Testis (tissue), 3 donors: ENCODE results near the gene ZIM2. TPM values are rescaled to one million over a fixed set of nuclear protein-coding genes. Genes with fewer than 3 reads are reported as not detected.

Experiments
- DNase-seq: peaks from one replicate; pipeline ENCODE4 v3.0.0-alpha.2; 2019
- H3K27ac ChIP-seq, 2 donors: fragments of 200-600 bp; sonication (generic); one replicate each; pipeline ENCODE4 v1.5.1; 2019
- H3K27me3 ChIP-seq: fragments of 200-600 bp; sonication (generic); one replicate; pipeline ENCODE4 v1.5.1; 2019
- H3K36me3 ChIP-seq: fragments of 200-600 bp; sonication (generic); one replicate; pipeline ENCODE4 v1.5.1; 2017; ENCODE audit warnings: low read depth; ENCODE audit errors: missing control alignments
- H3K4me1 ChIP-seq: fragments of 200-600 bp; sonication (generic); one replicate; pipeline ENCODE4 v1.5.1; 2019
- H3K4me3 ChIP-seq, 2 donors: fragments of 200-600 bp; sonication (generic); one replicate each; pipeline ENCODE4 v1.5.1; 2017 to 2019
- H3K9me3 ChIP-seq: fragments of 200-600 bp; sonication (generic); one replicate; pipeline ENCODE4 v1.5.1; 2017
- POLR2A ChIP-seq: fragments of 450-650 bp; IDR thresholded peaks from one replicate; pipeline ENCODE4 v1.6.1; 2017; ENCODE audit warnings: antibody characterized with exemption, mild to moderate bottlenecking, moderate library complexity
- WGBS, 2 donors: methylation state at CpG; one replicate each; pipeline ENCODE4 v1.1.5; 2018; 5-methylcytosine and 5-hydroxymethylcytosine counted together
- intact Hi-C: fragments of 100-400 bp; cut with DNase I; formaldehyde crosslinking; loops from one replicate; pipeline ENCODE4 v1.15.1; 2023; ENCODE audit warnings: low total_unique reads
- polyA plus RNA-seq: library from polyadenylated mRNA; stranded (reverse); fragments of 350-450 nt; fragmentation: Illumina TruSeq; extraction: RNeasy Lipid Tissue Mini Kit (QIAGEN cat#74804); gene quantifications from one replicate; pipeline ENCODE4 v1.2.3, GENCODE V29; 2014; ENCODE audit warnings: low read depth, low replicate concordance; ENCODE audit not compliant: insufficient read depth
- total RNA-seq, 2 donors: library from RNA; depleted of rRNA; stranded (reverse); fragments of >200 nt; gene quantifications; one replicate each; pipeline ENCODE4 v1.2.3, GENCODE V29; 2016
- TF ChIP-seq, protein P1 (sequence below), 3 experiments: fragments of 450-650 bp in 2 of 3; fragments of 200-600 bp in 1 of 3; sonication (generic) in 1 of 3; IDR thresholded peaks; one replicate each; pipeline ENCODE4 v1.5.1; 2016 to 2019; ENCODE audit warnings: antibody characterized with exemption in 3 of 3, mild to moderate bottlenecking in 2 of 3, moderate library complexity in 1 of 3

The ZIM2 gene
- total and polyA plus RNA-seq, 3 donors from 2014 or later, result 9.7 to 18.3 (median 12.9) TPM

GRCh38 chr19:56877069-56877715 lies 36.7 kb upstream of the ZIM2 start:
- intact Hi-C loops, result no loop called here
- Histone ChIP-seq H3K9me3 (no peaks in the 10 kb centered on the region), H3K27ac (no peak overlapping the region), H3K27me3 (no peaks in the 10 kb centered on the region), H3K36me3 (no peaks in the 10 kb centered on the region), H3K4me3 (no peak overlapping the region), H3K4me1 (no peaks in the 10 kb centered on the region)
- TF ChIP-seq, protein P1, sequence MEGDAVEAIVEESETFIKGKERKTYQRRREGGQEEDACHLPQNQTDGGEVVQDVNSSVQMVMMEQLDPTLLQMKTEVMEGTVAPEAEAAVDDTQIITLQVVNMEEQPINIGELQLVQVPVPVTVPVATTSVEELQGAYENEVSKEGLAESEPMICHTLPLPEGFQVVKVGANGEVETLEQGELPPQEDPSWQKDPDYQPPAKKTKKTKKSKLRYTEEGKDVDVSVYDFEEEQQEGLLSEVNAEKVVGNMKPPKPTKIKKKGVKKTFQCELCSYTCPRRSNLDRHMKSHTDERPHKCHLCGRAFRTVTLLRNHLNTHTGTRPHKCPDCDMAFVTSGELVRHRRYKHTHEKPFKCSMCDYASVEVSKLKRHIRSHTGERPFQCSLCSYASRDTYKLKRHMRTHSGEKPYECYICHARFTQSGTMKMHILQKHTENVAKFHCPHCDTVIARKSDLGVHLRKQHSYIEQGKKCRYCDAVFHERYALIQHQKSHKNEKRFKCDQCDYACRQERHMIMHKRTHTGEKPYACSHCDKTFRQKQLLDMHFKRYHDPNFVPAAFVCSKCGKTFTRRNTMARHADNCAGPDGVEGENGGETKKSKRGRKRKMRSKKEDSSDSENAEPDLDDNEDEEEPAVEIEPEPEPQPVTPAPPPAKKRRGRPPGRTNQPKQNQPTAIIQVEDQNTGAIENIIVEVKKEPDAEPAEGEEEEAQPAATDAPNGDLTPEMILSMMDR (IDR thresholded peaks at IDR 0.05), result no peak
- no peak for TF ChIP-seq POLR2A
- 90 to 95% methylated on average over 18 to 19 of the region's 19 CpGs for WGBS, 2 donors
- DNase-seq, result no peak

GRCh38 chr19:56875717-56876116 lies 35.2 kb upstream of the ZIM2 start:
- no peak for DNase-seq
- TF ChIP-seq POLR2A, result no peak
- TF ChIP-seq, protein P1 (IDR thresholded peaks at IDR 0.05), result no peak
- Histone ChIP-seq H3K4me3 (no peak overlapping the region), H3K36me3 (no peaks in the 10 kb centered on the region), H3K4me1 (no peaks in the 10 kb centered on the region), H3K27me3 (no peaks in the 10 kb centered on the region), H3K9me3 (no peaks in the 10 kb centered on the region), H3K27ac (no peak overlapping the region)
- intact Hi-C loops, result no loop called here
- 77 to 84% methylated on average over 3 of the region's 3 CpGs for WGBS, 2 donors

DNA sequence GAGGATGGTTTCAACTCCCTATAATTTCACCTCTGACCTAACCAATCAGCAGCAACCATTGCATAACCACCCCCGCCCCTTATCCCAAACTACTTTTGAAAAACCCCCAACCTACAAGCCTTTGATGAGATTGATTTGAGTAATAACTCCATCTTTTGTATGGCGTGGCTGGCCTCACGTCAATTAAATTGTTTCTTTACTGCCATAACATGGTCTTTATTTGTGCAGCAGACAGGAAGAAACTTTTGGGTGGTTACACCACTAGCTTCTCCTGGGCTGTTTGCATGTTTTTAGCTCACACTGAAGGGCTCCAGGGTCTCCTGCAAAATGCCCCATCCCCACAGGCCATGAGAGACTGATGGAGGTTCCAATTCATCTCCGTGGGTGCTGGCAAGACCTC lies 34.0 kb upstream of the ZIM2 start:
- H3K36me3 ChIP-seq, result no peaks in the 10 kb centered on the region
- no peaks in the 10 kb centered on the region for H3K9me3 ChIP-seq
- DNase-seq, result no peak
- no peaks in the 10 kb centered on the region for H3K27me3 ChIP-seq
- intact Hi-C loops, result no loop called here
- TF ChIP-seq, protein P1 (IDR thresholded peaks at IDR 0.05), result no peak
- no peak for TF ChIP-seq POLR2A
- H3K4me3 ChIP-seq, result no peak overlapping the region
- H3K4me1 ChIP-seq, result no peaks in the 10 kb centered on the region
- H3K27ac ChIP-seq, result no peak overlapping the region
- WGBS, 2 donors, result 96 to 97% methylated on average over 4 of the region's 4 CpGs

GRCh38 chr19:56873493-56873892 lies 33.0 kb upstream of the ZIM2 start:
- intact Hi-C loops, result no loop called here
- 80 to 91% methylated on average over 5 of the region's 5 CpGs for WGBS, 2 donors
- H3K4me1 ChIP-seq, result no peaks in the 10 kb centered on the region
- H3K36me3 ChIP-seq, result no peaks in the 10 kb centered on the region
- no peaks in the 10 kb centered on the region for H3K9me3 ChIP-seq
- DNase-seq, result no peak
- no peaks in the 10 kb centered on the region for H3K27me3 ChIP-seq
- TF ChIP-seq, protein P1 (IDR thresholded peaks at IDR 0.05), result no peak
- no peak overlapping the region for H3K4me3 ChIP-seq
- H3K27ac ChIP-seq, result no peak overlapping the region

DNA sequence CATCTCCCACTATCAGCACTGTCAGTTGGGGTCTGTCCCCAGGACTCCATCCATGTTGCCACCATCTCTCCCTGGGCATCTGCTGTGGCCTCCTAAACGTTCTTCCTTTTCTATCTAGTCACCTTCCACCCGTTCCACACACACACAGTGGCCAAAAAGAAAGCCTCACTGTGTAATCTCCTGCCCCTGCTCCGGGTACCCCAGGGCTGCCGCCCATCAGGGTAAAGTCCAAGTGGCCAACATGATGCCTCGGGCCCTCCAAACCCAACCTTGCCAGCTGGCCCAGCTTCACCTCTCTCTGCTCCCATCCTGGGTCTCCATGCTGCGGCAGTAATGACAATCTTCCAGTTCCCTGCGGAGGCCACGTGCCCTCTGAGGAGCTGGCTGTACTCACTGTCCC lies 29.4 kb upstream of the ZIM2 start:
- intact Hi-C loops, result no loop called here
- Histone ChIP-seq H3K27ac (no peak overlapping the region), H3K4me3 (no peak overlapping the region), H3K9me3 (no peaks in the 10 kb centered on the region), H3K27me3 (no peaks in the 10 kb centered on the region), H3K36me3 (no peaks in the 10 kb centered on the region), H3K4me1 (no peaks in the 10 kb centered on the region)
- TF ChIP-seq POLR2A, result no peak
- TF ChIP-seq, protein P1 (IDR thresholded peaks at IDR 0.05), result no peak
- no peak for DNase-seq
- 69 to 89% methylated on average over 5 to 8 of the region's 8 CpGs for WGBS, 2 donors
